Effector CD8-positive, alpha-beta T cell (primary cell): ENCODE results near the gene PLEKHH2.
"Not testable (repeated sequence)": the region's sequence is repeated elsewhere in the genome, so short reads cannot be mapped to it uniquely, and the experiment has no call there.

Experiments used
- DNase-seq: peaks from one replicate; lab custom pipeline; 2025; lab: John Stamatoyannopoulos, UW
- total RNA-seq, 4 experiments: gene quantifications; one replicate each; lab custom pipeline; 2026; lab: John Stamatoyannopoulos, UW

PLEKHH2 gene
- 1.9 to 6.9 (median 4.6) reads per million in 4 experiments for total RNA-seq

DNA sequence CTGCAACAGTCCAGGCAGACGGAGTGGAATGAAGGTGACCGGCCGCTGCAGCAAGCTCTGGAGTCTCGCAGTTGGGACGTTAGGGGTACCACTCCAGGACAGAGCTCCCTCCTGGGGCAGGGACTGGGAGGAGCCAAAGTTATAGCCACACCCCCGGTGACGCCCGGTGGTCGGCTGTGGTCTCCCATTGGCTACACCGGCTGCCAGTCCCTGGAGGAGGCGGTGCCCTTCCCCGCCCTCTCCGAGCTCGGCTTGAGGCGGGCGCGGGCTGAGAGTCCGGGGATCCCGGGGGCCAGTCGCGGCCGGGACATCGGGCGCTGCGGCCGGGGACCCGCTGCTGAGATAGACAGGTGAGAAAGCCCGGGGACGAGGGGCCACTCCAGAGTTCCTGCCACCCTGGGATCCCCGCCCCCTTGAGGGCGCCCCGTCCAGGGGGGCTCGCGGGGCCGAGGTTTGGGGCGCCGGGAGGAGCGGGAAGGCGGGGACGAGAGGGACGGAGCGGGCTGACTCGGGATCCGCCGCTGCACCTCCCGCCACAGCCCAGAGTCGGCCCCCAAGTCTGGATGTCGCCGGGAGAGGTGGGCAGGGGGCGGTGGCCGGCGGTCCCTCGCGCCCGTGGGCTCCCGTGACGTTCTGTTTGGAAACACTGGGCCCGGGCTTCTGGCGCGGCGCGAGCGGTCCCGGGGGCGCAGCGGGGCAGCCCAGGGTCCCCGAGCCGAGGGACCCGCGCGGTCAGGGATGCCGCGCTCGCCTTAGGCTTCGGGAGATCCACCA lies at the start of gene PLEKHH2:
PLEKHH2 (plus strand) TSS at position 231 of the 774 bp plus-strand sequence. CDS start 7,414 bp downstream, outside the sequence.
- DNase-seq: peak; percentile 79

DNA sequence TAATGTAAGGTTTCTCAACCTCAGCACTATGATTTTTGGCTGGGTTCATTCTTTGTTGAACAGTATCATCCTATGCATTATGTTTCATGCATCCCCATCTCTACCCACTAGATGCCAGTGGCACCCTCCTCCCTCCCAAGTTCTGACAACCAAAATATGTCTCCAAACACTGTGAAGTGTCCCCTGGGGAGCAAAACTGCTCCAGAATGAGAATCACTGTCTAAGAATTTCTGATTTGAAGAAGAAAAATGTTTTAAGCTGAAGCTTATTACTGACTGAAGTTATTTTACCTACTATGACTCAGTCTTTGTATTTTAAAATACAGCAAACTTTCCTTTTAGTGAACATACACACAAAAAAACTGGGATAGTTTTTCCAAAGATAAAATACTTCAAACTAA lies 44.6 kb upstream of the PLEKHH2 start:
- no peak for DNase-seq

DNA sequence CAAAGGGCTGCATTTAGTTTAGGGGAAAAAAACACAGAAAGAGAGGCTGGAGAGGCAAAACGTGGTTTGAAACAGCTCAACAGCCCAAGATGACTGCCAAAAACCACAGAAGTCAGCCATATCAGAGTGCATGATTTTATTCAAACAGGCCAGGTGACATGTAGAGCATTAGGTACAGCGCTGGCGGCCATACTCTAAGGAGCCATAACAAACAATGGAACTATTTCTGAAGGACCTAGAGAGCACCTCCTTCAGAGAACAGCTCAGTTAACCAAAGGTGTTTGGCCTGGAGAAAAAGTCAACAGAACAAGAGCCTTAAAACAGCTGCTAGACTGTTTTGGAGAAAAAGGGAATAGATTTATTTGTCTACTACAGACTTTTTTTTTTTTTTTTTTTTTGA lies 43.8 kb upstream of the PLEKHH2 start:
- DNase-seq: no peak

DNA sequence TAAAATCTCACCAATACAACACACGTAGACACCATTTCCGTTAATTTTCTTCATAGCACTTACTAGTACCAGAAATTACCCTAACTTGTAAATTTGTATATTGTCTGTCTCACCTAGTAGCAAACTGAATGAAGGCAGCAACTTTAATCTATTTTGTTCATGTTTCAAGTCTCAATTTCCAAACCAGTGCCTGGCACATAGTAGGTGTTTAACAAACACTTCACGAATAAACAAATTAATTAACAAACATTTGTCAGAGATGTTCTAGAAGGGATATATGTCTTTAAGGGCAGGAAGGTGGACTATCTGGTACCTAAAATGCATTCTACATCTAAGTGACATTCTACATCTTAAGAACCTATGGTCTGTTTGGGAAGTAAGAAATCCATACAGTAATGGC lies 42.2 kb upstream of the PLEKHH2 start:
- no peak for DNase-seq

DNA sequence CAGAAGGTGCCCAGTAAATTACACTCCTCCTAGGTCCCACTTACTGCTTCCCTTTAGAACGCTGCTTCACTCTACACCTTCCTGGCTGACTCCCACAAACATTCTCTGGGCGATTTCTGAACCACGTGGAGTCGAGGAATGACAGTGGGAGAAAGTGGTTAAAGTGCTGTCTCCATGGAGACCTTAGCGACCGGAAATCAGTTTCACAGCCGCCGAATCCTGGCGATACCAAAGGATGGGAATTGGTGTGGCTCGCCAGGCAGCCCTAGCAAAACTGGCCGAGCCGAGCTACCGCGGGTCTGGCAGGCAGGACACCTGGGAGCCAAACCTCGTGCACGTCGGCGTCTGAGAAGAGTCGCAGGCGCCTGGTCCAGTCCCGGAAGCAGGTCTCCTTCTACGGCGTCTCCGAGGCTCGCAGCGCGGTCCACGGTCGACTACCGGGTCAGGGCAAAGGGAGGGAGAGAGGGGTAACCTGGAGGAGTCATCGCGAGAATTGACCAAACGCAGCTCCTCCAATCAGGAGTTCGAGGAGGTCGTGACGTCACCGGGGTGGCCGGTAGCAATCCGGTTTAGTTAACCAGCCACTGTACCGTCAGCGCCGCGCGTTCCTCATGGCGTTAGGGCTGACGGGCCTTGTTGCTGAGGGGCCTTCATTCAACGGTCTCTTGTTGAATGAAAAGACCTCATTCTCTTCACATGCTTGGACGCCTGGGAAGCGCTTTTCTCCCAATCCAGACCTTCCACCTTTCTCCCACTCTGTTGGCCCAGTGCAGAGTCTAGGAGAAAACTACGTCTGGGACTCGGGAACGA lies 41.3 kb upstream of the PLEKHH2 start, which contains the start of gene THADA:
THADA (minus strand) TSS at position 436 of the 810 bp plus-strand sequence. CDS start 3,646 bp downstream, outside the sequence.
- peak; percentile 89 for DNase-seq

DNA sequence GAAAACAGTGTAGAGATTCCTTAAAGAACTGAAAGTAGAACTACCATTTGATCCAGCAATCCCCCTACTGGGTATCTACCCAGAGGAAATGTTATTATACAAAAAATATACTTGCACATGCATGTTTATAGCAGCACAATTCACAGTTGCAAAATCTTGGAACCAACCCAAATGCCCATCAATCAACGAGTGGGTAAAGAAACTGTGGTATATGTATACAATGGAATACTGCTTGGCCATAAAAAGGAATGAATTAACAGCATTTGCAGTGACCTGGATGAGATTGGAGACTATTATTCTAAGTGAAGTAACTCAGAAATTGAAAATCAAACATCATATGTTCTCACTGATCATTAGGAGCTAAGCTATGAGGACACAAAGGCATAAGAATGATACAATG lies 36.5 kb upstream of the PLEKHH2 start:
- not testable (repeated sequence) for DNase-seq

DNA sequence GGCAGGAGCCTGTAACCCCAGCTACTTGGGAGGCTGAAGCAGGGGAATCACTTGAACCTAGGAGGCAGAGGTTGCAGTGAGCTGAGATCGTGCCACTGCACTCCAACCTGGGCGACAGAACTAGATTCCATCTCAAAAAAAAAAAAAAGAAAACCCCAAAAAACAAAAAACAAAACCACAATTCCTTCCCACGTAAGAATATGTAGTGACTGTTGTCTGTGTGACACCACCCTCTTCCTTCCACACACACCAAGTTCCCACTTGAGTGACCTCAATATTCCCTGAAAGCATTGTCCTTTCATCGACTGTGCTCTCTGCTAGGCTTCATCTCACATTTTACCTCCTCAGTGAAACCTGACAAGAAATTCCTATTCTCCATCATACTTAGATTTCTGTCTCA lies 32.4 kb upstream of the PLEKHH2 start:
- DNase-seq: no peak

DNA sequence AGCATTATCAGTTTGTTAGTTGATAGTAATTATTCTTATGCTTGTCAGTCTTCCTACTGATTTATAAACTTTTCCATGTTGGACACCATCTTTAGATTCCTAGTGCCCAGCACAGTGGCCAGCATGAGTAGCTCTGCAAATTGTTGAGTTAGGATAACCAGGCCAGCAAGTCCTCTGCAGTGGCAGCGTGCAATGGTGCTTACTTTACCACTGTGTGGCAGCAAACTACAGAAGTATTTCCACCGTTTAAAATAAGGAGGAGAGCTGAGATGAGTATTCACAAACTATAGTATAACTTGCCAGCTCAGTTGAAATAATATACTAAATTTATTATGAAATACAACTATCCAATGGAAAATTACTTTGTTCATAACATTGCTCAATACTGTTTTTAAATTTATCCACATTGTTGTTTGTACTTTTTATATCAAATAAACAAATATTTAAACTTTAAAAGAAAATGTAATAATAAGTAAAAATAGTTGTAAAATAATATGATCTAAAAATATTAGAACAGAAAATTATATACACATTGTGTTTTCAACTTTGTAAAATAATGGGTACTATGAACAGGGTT lies 31.9 kb upstream of the PLEKHH2 start:
- no peak for DNase-seq

DNA sequence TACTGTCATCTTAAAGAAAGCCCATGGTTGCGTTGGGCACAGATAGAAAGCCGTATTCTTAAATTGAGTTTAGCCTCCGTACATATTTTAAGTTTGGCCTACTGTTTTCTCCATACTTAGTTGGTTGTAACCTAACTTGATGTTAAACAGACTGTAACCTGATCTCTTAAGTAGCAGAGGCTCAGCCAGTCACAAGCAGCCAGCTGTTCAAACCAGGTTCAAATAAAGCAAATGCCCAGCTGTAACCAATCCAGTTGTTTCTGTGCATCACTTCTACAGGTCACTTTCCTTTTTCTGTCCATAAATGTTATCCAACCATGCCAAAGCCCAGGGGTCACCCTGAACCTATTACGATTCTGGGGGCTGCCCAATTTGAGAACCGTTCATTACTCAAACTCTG lies 31.2 kb upstream of the PLEKHH2 start:
- DNase-seq: no peak

DNA sequence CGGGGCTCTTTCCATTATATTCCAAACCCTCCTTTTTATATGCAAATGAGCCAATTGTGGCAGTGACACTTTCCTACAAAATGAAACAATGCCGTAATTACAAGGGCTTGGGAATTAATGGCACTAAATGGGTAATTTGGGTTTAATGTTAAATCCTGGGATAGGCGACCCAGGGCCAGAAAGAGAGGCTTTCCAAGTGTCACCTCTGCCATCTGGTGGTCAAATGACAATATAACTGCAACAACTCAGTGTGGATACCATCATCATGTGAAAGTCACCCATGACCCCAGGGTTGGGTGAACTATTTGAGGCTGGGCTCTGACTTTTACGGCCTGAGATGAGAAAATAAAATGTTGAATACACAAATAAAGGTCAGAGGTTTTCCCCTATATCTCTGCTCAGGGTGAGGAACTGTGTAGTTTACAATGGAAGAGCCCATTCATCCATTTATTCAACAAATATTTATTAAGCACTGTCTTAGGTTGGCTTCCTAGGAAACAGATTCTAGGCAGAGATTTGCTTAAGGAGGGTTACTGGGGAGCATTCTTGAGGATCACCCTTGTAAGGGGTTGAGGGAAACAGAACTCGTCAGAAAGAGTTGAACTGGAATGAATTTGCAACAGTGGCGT lies 27.7 kb upstream of the PLEKHH2 start:
- no peak for DNase-seq

DNA sequence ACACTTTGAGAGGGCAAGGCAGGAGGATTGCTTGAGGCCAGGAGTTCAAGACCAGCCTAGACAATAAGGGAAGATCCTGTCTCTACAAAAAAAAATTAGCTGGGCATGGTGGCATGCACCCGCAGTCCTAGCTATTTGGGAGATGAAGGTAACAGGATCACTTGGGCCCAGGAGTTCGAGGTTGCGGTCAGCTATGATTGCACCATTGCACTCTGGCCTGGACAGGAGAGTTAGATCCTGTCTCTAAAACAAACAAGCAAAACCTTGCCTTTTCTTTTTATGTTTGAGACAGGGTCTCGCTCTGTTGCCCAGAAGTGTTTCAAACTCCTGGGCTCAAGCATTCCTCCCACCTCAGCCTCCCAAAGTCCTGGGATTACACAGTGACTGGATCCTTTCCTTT lies 26.7 kb upstream of the PLEKHH2 start:
- no peak for DNase-seq

DNA sequence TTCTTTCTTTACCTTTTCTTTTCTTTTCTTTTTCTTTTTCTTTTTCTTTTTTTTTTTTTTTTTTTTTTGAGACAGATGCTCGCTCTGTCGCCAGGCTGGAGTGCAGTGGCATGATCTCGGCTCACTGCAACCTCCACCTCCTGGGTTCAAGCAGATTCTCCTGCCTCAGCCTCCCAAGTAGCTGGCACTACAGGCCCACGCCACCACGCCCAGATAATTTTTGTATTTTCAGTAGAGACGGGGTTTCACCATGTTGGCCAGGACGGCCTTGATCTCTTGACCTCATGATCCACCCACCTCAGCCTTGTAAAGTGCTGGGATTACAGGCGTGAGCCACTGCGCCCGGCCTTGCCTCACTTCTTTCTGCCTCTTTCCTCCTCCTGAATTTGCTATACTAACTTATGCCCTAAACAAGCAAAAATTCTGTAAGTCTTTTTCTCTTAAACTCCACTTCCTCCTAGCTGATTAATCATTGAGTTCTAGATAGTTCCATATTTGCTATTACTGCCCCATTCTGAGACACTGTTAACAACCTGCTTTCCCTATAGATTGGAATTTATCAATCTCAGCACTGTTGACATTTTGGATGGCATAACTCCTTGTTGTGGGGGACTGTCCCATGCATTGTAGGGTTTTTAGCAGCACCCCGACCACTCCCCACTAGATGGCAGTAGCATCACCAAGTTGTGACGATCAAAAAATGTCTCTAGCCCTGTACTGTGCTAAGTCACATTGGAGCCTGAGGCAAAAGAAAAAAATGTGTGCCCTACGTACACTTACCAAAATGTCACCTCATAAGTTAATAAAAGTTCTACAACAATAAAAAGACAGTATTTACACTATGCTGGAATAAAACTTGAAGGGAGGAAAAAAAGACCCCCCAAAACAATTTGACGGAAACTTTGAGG lies 24.8 kb upstream of the PLEKHH2 start:
- peak; percentile 49 for DNase-seq

DNA sequence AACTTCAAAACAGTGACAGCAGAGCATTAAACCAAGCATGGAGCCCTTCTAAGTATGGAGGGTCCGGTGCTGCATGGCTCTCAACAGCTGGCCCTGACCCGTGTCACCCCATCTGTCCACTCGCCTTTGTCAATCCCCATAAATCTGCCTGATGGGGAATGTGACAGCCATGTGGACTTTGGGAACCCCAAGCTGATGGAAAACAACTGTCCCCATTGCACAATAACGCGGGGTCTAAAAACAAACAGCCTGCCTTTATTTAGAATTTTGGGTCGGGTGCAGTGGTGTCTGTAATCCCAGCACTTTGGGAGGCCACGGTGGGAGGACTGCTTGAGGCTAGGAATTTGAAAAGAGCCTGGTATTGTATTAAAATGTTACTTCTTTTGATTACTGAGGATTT lies 24.1 kb upstream of the PLEKHH2 start:
- no peak for DNase-seq

DNA sequence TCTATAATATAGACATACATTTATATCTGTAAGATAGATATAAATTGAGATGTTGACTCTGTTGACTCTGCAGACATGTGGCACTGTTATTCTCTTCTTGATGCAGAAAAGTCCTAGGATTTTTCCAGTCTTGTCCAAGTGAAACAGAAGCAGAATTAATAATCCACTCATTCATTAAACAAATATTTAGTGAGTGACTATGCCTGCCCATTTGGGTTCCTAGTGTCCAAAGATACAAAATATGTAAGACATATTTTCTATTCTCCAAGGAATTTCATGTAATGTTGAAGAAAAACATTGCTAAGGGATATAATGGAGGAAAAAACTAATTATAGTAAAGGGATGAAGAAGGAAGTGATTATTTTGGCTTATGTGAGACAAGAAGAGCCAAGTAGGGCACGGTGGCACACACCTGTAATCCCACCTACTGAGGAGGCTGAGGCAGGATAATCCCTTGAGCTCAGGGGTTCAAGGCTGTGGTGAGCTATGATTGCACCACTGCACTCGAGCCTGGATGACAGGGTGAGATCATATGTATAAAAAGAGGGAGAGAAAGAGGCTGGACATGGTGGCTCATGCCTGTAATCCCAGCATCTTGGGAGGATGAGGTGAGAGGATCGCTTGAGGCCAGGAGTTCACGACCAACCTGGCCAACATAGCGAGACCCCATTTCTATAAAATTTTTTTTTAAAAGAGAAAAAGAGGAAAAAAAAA lies 19.9 kb upstream of the PLEKHH2 start:
- DNase-seq: no peak

DNA sequence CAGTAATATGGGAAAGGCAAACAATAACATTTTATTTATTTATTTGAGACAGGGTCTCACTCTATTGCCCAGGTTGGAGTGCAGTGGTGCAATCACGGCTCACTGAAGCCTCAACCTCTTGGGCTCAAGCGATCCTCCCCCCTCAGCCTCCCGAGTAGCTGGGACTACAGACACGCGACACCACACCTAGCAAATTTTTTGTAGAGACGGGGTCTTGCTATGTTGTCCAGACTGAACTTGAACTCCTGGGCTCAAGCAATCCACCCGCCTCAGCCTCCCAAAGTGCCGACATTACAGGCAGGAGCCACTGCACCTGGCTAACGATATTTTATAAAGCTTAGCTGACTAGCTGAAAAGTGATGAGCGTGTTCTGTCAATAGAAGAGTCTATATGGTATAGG lies 17.5 kb upstream of the PLEKHH2 start:
- no peak for DNase-seq

DNA sequence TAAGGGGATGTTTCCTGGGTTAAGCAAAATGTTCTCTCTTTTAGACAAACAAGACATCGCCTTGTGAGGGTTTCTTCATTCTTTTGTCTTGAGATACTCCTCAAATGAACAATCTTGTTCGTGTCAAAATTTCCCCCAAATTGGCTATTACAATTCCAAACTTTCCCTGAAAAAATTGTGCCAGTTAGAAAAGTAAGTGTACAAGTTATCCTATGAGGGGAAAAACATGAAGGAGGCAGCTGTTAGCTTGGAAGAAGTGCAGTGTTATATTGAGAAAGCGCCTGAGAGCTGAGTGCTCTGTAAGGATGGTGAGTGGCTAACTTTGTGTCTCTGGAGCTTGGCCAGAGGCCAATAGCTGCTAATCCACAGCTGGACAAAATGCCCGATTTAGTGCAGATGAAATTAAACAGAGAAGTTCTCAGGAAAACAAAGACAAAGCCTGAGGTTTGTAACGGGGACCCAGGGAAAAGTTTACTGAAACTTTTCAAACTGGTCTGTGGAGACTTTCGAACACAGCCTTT lies 14.1 kb upstream of the PLEKHH2 start:
- DNase-seq: no peak

DNA sequence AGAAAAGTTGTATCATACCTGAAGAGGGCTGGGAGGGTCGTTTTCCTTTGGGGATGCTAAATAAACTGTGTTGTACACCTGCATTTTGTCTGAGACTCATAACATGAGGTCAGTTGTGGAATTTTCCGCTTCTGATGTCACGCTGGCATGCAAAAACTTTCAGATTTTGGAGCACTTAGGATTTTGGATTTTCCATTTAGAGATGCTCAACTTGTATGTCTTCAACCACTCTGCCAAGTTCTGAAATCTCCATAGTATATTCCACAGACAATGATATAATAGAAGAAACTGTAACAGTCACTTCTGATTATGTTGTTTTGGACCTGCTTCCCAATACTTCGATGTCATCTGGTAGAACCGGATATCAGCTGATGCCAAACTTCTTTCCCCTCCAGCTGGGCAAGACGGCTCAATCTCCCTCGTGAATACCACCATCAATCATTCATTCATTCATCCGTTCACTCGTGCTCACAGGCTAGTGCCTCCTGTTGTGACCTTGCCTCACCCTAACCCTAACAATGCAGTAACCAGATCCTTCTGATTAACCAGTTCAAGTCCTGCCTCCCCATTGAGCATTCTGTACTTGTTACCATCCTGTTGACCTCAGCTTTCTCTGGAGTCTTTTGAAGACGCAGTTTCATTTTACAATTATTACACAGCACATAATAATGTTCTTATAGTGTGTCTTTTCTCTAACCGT lies 5.3 kb upstream of the PLEKHH2 start:
- DNase-seq: no peak

DNA sequence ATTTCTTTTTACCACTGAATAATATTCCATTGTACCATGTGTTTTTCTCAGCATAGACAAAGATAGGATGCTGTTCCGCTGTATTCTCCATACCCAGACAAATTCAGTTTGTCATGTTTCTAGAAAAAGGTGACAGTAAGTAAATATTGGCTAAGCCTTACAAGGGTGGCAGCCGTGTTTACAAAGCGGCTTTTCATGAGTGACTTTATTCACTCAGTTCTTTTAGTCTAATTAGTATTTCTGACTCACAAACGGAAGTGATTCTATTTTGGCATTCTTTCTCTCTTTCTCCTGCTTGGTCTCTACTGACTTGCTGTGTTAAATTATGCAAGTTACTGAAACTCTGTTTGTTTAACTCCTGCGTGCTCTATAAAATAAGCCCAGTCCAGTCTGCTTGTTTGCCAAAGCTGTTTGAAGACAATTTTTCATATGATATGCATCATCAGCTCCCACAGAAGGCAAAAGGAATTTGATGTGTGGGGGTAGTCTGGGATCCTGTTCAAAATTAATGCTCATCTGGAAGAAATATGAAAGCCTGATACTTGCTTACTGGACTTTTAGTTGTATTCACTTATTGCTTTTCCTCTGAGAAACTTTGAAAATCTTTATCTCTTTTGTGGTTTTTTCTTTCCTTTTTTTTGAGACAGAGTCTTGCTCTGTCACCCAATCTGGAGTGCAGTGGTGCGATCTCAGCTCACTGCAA lies 2.3 kb upstream of the PLEKHH2 start:
- DNase-seq: no peak

DNA sequence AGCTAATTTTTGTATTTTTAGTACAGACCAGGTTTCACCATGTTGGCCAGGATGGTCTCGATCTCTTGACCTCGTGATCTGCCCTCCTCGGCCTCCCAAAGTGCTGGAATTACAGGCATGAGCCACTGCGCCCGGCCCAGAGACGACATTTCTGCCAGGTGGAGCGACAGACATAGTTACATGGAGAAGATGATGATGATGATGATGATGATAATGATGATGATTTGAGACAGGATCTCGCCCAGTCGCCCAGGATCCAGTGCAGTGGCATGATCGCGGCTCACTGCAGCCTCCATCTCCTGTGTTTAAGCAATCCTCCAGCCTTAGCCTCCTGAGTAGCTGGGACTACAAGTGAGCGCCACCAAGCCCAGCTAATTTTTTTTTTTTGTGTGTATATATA lies 907 bp upstream of the PLEKHH2 start:
- not testable (repeated sequence) for DNase-seq
